ENCODE measurements around the gene TMEM81. TPM values are rescaled to one million over a fixed set of nuclear protein-coding genes. Genes with fewer than 3 reads are reported as not detected.

TMEM81 gene
- total RNA-seq, 1 donor from 2014 or later, result 3.0 TPM

DNA sequence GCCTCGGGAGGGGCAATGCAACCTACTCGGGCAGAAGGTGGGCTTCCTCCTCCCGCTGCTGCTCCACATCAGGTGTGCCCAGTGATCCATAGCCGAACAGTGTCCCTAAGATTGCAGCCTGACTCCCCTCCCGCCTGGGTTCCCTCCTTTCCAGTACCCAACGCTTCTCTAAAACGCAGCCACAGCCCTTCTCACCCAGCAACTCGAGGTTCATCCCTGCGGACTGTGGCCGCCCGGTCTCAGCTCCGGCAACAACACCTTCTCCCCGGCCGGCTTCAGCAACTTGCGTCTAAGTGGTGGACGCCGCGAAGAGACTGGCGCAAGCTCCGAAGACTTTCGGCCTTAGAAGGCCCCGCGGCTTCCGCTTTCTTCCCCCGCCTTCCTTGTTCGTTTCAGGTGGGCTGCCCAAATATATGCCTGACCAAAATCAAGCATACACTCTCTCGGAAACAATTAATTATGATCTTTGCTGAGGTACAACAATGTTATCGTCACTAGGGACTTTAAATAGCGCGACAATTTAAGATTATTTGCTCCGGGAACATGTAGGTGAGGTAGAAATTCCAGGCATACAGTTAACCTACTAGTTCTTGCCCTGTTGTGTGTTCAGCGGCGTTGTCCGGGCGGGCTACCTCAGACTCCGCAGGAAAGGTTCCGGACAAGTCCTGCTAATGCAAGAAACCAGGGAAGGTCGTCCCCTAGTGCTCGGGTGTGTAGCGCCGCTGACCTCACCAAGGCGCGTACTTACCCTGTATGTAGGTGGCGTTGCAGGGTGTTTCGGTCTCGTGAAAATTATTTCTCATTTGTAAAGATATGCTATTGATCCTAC is 37.6 kb upstream of the TMEM81 start, which contains the start of gene RBBP5:
TSS of gene RBBP5 (minus strand) at position 319 of the 829 bp plus-strand sequence. CDS start at position 214, 105 bp downstream.
- H3K4me3 ChIP-seq (ENCODE audit: low read depth, low read length), result peak within 1 kb of the TSS; percentile 93
- DNase-seq (ENCODE audit: low read depth), result peak; percentile 95
- TF ChIP-seq, protein P1, sequence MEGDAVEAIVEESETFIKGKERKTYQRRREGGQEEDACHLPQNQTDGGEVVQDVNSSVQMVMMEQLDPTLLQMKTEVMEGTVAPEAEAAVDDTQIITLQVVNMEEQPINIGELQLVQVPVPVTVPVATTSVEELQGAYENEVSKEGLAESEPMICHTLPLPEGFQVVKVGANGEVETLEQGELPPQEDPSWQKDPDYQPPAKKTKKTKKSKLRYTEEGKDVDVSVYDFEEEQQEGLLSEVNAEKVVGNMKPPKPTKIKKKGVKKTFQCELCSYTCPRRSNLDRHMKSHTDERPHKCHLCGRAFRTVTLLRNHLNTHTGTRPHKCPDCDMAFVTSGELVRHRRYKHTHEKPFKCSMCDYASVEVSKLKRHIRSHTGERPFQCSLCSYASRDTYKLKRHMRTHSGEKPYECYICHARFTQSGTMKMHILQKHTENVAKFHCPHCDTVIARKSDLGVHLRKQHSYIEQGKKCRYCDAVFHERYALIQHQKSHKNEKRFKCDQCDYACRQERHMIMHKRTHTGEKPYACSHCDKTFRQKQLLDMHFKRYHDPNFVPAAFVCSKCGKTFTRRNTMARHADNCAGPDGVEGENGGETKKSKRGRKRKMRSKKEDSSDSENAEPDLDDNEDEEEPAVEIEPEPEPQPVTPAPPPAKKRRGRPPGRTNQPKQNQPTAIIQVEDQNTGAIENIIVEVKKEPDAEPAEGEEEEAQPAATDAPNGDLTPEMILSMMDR (conservative IDR thresholded peaks at IDR 0.05; ENCODE audit: low read depth, low read length), result peak; percentile 78

DNA sequence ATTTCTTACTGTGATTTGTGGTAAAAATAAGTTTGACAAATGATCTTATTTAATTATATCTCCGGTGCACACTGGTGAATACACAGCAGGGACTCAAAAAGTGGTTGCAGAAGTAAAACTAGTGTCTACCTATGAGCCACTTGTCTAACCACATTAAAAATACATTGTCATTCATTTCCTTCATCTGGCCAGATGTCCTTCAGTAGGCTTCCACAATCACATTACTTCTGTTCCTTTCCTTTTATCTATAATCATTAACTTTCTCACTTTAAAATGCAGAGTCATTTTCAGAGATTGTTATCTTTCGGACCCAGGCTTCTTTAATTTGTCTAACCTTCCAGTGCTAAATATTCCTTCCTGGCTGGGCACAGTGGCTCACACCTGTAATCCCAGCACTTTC is 34.5 kb upstream of the TMEM81 start:
- no peak for DNase-seq (ENCODE audit: low read depth)
- TF ChIP-seq, protein P1 (conservative IDR thresholded peaks at IDR 0.05; ENCODE audit: low read depth, low read length), result no peak
- H3K4me3 ChIP-seq (ENCODE audit: low read depth, low read length), result no peak overlapping the region

DNA sequence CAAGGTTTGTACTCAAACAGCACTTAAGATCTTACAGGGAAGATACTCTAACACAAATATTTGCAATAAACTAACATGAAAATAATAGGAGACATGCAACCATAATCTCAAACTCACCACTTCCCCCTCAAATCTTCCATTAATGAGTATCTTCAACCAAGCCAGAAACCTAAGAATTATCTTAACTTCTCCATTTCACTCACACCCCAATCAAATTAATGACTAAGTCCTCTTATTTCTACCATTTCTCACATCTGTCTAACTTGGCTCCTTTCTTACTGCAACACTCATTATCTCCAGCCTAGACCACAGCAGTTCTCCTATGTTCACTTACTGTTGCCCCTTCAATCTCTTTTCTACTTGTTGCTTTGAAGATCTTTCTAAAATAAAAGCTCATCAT is 27.1 kb upstream of the TMEM81 start:
- H3K4me3 ChIP-seq (ENCODE audit: low read depth, low read length), result no peak overlapping the region
- TF ChIP-seq, protein P1 (conservative IDR thresholded peaks at IDR 0.05; ENCODE audit: low read depth, low read length), result no peak
- DNase-seq (ENCODE audit: low read depth), result no peak

DNA sequence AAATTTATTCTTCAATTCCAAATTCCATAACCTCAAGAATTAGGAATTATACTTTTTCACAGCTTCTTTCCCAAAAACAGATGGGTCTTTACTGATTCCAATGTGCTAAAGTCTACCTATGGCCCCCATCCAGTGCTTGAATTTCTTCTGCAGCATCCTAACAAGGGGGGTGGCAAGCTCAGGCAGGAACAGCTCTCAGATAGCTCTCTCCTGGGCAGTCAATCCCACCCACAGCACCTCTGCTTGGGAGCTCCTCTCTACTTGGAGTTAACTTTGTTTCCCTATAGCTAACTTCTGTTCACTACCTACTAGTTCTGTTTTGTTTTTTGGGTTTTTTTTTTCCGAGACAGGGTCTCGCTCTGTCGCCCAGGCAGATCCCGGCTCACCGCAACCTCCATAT is 25.5 kb upstream of the TMEM81 start:
- TF ChIP-seq, protein P1 (conservative IDR thresholded peaks at IDR 0.05; ENCODE audit: low read depth, low read length), result no peak
- DNase-seq (ENCODE audit: low read depth), result no peak
- H3K4me3 ChIP-seq (ENCODE audit: low read depth, low read length), result no peak overlapping the region

DNA sequence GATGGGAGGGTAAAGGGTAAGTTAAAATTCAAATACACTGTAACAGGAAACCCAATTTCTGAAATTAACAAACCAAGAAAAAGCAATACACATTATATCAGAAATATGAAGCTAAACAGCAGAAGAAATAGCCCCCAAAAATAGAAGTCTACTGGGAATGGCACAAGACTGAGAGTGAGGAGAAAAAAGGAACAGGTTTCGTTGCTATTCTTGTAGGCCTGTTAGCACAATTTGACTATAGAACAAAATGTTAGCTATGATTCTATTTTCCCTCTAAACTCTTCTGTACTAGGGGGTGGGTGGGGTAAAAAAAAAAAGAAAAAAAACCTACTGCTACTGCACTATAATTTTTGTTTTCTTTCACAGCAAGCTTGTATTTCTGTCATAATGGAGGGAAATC is 25.0 kb upstream of the TMEM81 start:
- no peak overlapping the region for H3K4me3 ChIP-seq (ENCODE audit: low read depth, low read length)
- no peak for DNase-seq (ENCODE audit: low read depth)
- TF ChIP-seq, protein P1 (conservative IDR thresholded peaks at IDR 0.05; ENCODE audit: low read depth, low read length), result no peak

DNA sequence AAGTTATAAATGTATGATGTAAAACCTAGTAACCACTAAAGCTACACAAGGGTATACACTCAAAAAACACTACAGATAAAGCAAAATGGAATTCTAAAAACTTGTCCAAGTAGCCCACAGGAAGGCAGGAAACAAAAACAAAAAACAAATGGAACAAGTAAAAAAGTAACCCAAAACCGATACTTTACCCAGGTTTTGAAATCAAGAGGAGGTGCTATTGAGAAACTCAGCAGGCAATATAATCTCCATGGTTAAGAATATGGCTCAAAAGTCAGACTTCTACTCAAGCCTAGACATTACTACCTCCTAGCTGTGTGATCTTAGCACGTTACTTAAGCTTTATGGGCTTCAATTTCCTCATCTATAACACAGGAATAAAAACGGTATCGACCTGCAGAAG is 24.2 kb upstream of the TMEM81 start:
- no peak overlapping the region for H3K4me3 ChIP-seq (ENCODE audit: low read depth, low read length)
- TF ChIP-seq, protein P1 (conservative IDR thresholded peaks at IDR 0.05; ENCODE audit: low read depth, low read length), result no peak
- DNase-seq (ENCODE audit: low read depth), result no peak

DNA sequence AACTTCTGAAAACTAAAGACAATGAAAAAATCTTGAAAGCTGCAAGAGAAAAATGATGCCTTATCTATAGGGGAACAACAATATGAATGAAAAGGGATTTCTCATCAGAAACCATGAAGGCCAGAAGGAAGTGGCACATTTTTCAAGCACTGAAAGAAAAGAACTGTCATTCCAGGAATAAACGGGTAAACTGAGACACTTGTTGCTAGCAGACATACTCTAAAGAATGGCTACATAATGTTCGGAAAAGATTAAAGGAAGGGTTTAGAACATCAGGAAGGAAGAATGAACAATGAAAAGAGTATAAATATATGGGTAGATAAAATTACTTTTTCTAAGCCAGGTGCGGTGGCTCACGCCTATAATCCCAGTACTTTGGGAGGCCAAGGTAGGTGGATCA is 23.1 kb upstream of the TMEM81 start:
- TF ChIP-seq, protein P1 (conservative IDR thresholded peaks at IDR 0.05; ENCODE audit: low read depth, low read length), result no peak
- H3K4me3 ChIP-seq (ENCODE audit: low read depth, low read length), result no peak overlapping the region
- no peak for DNase-seq (ENCODE audit: low read depth)

Measured in epithelial cell of proximal tubule (primary cell).